ENCODE data around the gene LRRD1. TPM values are rescaled to one million over a fixed set of nuclear protein-coding genes. Genes with fewer than 3 reads are reported as not detected.

Gene LRRD1
- total and polyA plus RNA-seq, 2 of the 4 experiments (the other 2 are of a cell fraction) = under 0.01 to 0.02 TPM

DNA sequence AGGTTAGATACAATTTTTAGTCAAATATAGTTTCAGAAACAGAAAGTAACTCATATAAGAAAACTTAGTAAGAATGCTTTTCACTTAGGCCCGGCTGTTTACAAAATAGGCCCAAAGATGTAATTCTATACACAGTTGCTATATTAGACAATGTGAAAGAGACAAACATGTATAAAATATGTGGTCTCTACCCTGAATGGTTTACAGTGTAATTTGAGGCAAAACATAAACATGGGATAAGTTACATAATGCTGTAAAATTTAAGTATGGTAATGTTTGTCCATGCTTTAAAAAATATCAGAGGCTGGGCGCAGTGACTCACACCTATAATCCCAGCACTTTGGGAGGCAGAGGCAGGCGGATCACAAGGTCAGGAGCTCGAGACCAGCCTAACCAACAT lies 48.0 kb upstream of the LRRD1 start:
- H3K4me2 ChIP-seq (ENCODE audit: low read depth, low read length) = no peak overlapping the region
- POLR2A ChIA-PET (ENCODE audit: unreplicated experiment) = no interaction called here

More for the DNA sequence above, 48.0 kb upstream of the LRRD1 start:
- Histone ChIP-seq H2BK15ac (ENCODE audit: low read depth, low read length) (no peak overlapping the region), H3K23ac (ENCODE audit: low read depth, low read length) (no peak overlapping the region), H4K20me1 (ENCODE audit: insufficient read depth, low read length) (no peaks in the 10 kb centered on the region), H3K4me1 (ENCODE audit: control insufficient read depth, insufficient read depth, low read length) (no peaks in the 10 kb centered on the region), H3K18ac (ENCODE audit: low read depth, low read length) (no peak overlapping the region), H4K5ac (ENCODE audit: low read depth, low read length) (no peak overlapping the region), H2BK120ac (ENCODE audit: low read depth, low read length) (no peak overlapping the region), H3K4ac (ENCODE audit: low read depth, low read length) (no peak overlapping the region), H2AK9ac (replicated peaks; ENCODE audit: low read depth, low read length, poor library complexity) (no peak overlapping the region), H3K36me3 (ENCODE audit: control insufficient read depth, insufficient read depth, low read length) (peaks cover 13% of the 10 kb centered on the region), H3K27ac (ENCODE audit: insufficient read depth, low read length) (peak overlapping the region; percentile 32; the same call in 1 of the 2 replicates), H3K56ac (ENCODE audit: extremely low read depth, insufficient read depth, low read length) (no peak overlapping the region), H2AK5ac (ENCODE audit: low read depth, low read length) (no peak overlapping the region), H2BK5ac (ENCODE audit: low read depth, low read length, poor library complexity, severe bottlenecking) (no peak overlapping the region), H3K14ac (replicated peaks; ENCODE audit: low read depth, low read length) (no peak overlapping the region), H3K9ac (ENCODE audit: low read depth, low read length) (no peak overlapping the region), H3K9me1 (ENCODE audit: insufficient read depth, low read length) (no peaks in the 10 kb centered on the region), H4K91ac (ENCODE audit: insufficient read depth, low read depth, low read length) (no peak overlapping the region), H3K9me3 (ENCODE audit: control insufficient read depth, insufficient read depth, low read length) (no peaks in the 10 kb centered on the region), H4K8ac (ENCODE audit: low read depth in 2 of 2, low read length in 2 of 2) (no peak overlapping the region), H3K27me3 (ENCODE audit: control insufficient read depth, insufficient read depth, low read length) (no peaks in the 10 kb centered on the region), H3K4me3 (ENCODE audit: insufficient read depth, low read depth, low read length) (no peak overlapping the region), H2AFZ (replicated peaks; ENCODE audit: low read length, poor library complexity) (no peak overlapping the region), H3K79me1 (ENCODE audit: low read depth in 1 of 2, low read length in 2 of 2) (peaks cover 0 to 2% of the 10 kb centered on the region in 2 experiments; a peak in 1 of 4 replicates), H2BK20ac (ENCODE audit: low read depth, low read length) (no peak overlapping the region)
- TF ChIP-seq MAZ (IDR thresholded peaks at IDR 0.05; ENCODE audit: borderline replicate concordance, low read depth, low read length) = no peak
- TF ChIP-seq NFE2L2 (IDR thresholded peaks at IDR 0.05; ENCODE audit: low read depth, low read length) = no peak
- TF ChIP-seq, protein P1, sequence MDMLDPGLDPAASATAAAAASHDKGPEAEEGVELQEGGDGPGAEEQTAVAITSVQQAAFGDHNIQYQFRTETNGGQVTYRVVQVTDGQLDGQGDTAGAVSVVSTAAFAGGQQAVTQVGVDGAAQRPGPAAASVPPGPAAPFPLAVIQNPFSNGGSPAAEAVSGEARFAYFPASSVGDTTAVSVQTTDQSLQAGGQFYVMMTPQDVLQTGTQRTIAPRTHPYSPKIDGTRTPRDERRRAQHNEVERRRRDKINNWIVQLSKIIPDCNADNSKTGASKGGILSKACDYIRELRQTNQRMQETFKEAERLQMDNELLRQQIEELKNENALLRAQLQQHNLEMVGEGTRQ (IDR thresholded peaks at IDR 0.05; ENCODE audit: low read depth, low read length) = no peak
- no peak for TF ChIP-seq POLR2A (IDR thresholded peaks at IDR 0.05; ENCODE audit: low read depth, low read length)
- no peak for TF ChIP-seq RFX5 (IDR thresholded peaks at IDR 0.05; ENCODE audit: low read depth, low read length)
- TF ChIP-seq CHD1 (IDR thresholded peaks at IDR 0.05; ENCODE audit: low read depth, low read length) = no peak
- no peak for TF ChIP-seq MAFK (IDR thresholded peaks at IDR 0.05; ENCODE audit: low read depth, low read length)
- TF ChIP-seq MXI1 (IDR thresholded peaks at IDR 0.05; ENCODE audit: borderline replicate concordance, low read depth, low read length) = no peak
- no peak for TF ChIP-seq RAD21 (IDR thresholded peaks at IDR 0.05; ENCODE audit: low read length)
- TF ChIP-seq SMC3 (IDR thresholded peaks at IDR 0.05; ENCODE audit: low read depth, low read length) = no peak
- TF ChIP-seq, protein P2, sequence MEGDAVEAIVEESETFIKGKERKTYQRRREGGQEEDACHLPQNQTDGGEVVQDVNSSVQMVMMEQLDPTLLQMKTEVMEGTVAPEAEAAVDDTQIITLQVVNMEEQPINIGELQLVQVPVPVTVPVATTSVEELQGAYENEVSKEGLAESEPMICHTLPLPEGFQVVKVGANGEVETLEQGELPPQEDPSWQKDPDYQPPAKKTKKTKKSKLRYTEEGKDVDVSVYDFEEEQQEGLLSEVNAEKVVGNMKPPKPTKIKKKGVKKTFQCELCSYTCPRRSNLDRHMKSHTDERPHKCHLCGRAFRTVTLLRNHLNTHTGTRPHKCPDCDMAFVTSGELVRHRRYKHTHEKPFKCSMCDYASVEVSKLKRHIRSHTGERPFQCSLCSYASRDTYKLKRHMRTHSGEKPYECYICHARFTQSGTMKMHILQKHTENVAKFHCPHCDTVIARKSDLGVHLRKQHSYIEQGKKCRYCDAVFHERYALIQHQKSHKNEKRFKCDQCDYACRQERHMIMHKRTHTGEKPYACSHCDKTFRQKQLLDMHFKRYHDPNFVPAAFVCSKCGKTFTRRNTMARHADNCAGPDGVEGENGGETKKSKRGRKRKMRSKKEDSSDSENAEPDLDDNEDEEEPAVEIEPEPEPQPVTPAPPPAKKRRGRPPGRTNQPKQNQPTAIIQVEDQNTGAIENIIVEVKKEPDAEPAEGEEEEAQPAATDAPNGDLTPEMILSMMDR (conservative IDR thresholded peaks at IDR 0.05; ENCODE audit: low read depth, low read length) = no peak
- TF ChIP-seq FOS (IDR thresholded peaks at IDR 0.05; ENCODE audit: low read depth, low read length) = no peak
- no peak for TF ChIP-seq ELK1 (IDR thresholded peaks at IDR 0.05; ENCODE audit: borderline replicate concordance, low read depth, low read length)
- no peak for TF ChIP-seq RCOR1 (IDR thresholded peaks at IDR 0.05; ENCODE audit: insufficient replicate concordance, low read length)
- TF ChIP-seq BHLHE40 (IDR thresholded peaks at IDR 0.05; ENCODE audit: low read depth, low read length) = no peak
- TF ChIP-seq CEBPB (IDR thresholded peaks at IDR 0.05; ENCODE audit: low read depth, low read length) = no peak
- dilution Hi-C loops (cut with HindIII; ENCODE audit: low sequenced_read_pairs, unreplicated experiment) (no loop called here), intact Hi-C loops (cut with micrococcal nuclease) (loop anchor here (5.0 kb wide), 1 partner anchor 220 kb away; the partner anchor contains the start of gene GATAD1), in situ Hi-C loops (cut with MboI; ENCODE audit: low sequenced_read_pairs) (no loop called here)
- CTCF ChIA-PET = no interaction called here
- BruUV-seq (replicated peaks) = no TSS peak
- WGBS, 2 experiments (ENCODE audit: extremely low coverage in 2 of 2, insufficient read length in 1 of 2) = no CpG with 5 or more reads among the region's 4 CpGs
- peak; percentile 90 for ATAC-seq (ENCODE audit: low read depth)
- peak; percentile 40 for DNase-seq
